Measurements from ENCODE around the gene HOXA9. TPM values are rescaled to one million over a fixed set of nuclear protein-coding genes. Genes with fewer than 3 reads are reported as not detected.

The HOXA9 gene
- total and polyA plus RNA-seq, 3 donors from 2014 or later = 0.25 to 1.0 (median 0.39) TPM

DNA sequence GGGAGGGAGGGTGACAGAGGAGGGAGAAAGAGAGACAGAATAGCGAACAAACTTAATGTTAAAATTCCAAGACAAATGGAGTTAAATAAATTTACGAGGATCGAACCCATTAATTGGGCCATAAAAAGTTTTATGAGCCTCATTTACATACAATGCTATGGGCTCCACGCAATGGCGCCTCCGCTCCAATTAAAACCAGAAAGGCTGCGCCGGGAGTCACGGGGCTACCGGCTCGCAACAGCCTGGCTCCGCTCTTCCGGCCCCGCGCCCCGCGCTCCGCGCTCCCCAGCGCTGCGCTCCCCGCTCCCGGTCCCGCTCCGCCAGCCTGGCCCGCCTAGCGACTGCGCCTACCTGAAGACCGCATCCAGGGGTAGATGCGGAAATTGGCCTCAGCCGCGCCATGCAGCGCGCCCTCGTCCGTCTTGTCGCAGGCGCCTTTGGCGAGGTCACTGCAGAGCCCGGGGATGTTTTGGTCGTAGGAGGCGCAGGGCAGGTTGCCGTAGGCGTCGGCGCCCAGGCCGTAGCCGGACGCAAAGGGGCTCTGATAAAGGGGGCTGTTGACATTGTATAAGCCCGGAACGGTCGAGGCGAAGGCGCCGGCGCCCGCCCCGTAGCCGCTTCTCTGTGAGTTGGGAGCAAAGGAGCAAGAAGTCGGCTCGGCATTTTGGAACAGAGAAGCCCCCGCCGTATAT, 9.4 kb downstream of the HOXA9 start:
- H3K4me3 ChIP-seq = peak overlapping the region; percentile 21 to 32
- peaks cover 7% of the 10 kb centered on the region for H3K4me1 ChIP-seq
- TF ChIP-seq, protein P1, sequence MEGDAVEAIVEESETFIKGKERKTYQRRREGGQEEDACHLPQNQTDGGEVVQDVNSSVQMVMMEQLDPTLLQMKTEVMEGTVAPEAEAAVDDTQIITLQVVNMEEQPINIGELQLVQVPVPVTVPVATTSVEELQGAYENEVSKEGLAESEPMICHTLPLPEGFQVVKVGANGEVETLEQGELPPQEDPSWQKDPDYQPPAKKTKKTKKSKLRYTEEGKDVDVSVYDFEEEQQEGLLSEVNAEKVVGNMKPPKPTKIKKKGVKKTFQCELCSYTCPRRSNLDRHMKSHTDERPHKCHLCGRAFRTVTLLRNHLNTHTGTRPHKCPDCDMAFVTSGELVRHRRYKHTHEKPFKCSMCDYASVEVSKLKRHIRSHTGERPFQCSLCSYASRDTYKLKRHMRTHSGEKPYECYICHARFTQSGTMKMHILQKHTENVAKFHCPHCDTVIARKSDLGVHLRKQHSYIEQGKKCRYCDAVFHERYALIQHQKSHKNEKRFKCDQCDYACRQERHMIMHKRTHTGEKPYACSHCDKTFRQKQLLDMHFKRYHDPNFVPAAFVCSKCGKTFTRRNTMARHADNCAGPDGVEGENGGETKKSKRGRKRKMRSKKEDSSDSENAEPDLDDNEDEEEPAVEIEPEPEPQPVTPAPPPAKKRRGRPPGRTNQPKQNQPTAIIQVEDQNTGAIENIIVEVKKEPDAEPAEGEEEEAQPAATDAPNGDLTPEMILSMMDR (IDR thresholded peaks at IDR 0.05) = no peak
- DNase-seq = peak; percentile 20
- H3K9me3 ChIP-seq = no peaks in the 10 kb centered on the region
- peaks cover 14% of the 10 kb centered on the region for H3K27me3 ChIP-seq
- H3K36me3 ChIP-seq (ENCODE audit: low read depth, missing control alignments) = no peaks in the 10 kb centered on the region
- no peak overlapping the region for H3K27ac ChIP-seq
- intact Hi-C loops (cut with DNase I; ENCODE audit: low total_unique reads) = no loop called here
- 3 to 4% methylated on average over 43 to 63 of the region's 63 CpGs for WGBS, 2 donors

DNA sequence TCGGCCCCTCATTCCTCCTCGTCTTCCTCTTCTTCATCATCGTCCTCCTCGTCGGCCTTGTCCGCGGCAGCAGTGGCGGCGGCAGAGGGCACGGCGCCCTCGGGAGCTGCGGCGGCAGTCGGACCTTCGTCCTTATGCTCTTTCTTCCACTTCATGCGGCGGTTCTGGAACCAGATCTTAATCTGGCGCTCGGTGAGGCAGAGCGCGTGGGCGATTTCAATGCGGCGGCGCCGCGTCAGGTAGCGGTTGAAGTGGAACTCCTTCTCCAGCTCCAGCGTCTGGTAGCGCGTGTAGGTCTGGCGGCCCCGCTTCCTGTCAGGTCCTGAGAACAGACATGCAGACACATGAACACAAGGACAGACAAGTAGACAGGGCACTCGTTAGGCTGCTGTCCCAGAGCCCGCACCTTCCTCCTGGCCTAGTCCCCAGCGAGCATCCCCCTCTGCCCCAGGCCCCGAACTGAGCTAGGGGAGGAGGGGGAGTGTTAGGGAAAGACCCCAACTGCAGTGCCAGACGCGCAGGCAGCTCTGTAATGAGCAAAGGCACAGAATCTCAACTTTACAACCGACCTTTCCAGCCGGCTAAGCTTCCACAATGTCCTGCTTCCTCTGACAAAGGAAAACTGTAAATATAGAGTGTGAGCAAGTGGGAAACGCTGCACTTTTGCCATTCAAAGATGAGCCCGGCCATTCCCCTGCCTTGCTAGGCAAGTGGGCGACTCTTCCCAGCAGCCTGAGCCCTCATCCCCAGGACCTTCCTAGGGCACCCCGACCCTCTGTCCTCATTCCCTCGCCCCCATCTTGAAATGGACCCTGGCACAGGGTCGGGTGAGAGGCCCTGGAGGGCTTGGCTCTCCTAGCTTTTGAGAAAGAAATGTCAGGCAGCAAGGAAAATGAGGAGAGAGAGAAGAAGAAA, 10.2 kb downstream of the HOXA9 start:
- DNase-seq = peak; percentile 10
- H3K4me3 ChIP-seq = no peak overlapping the region
- peaks cover 14% of the 10 kb centered on the region for H3K27me3 ChIP-seq
- H3K4me1 ChIP-seq = peaks cover 7% of the 10 kb centered on the region
- H3K27ac ChIP-seq = no peak overlapping the region
- 5 to 12% methylated on average over 45 to 48 of the region's 48 CpGs for WGBS, 2 donors
- no peaks in the 10 kb centered on the region for H3K9me3 ChIP-seq
- TF ChIP-seq, protein P1 (IDR thresholded peaks at IDR 0.05) = no peak
- no peak for TF ChIP-seq POLR2A (IDR thresholded peaks at IDR 0.05)
- H3K36me3 ChIP-seq (ENCODE audit: low read depth, missing control alignments) = no peaks in the 10 kb centered on the region
- intact Hi-C loops (cut with DNase I; ENCODE audit: low total_unique reads) = no loop called here

DNA sequence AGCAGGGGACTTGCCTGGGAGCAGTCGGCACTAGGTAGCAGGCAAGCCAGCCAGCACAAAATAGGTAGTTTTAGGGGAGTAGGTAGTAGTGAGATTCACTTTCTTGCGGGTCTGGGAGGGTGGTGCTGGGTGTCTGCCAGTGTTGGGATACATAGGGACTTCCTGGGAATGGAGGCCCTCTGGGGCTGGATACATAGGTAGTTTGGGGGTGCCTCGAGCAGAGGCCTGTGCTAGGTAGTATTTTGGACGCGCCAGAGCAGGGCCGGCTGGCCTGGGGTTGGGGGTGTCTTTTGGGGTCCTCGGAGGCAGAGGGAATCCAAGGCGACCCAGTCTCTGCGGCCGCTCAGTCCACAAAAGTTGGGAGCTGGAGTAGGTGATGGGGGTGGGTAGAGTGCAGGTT, 11.0 kb downstream of the HOXA9 start:
- intact Hi-C loops (cut with DNase I; ENCODE audit: low total_unique reads) = no loop called here
- Histone ChIP-seq H3K27ac (no peak overlapping the region), H3K4me3 (no peak overlapping the region), H3K36me3 (ENCODE audit: low read depth, missing control alignments) (no peaks in the 10 kb centered on the region), H3K27me3 (peaks cover 14% of the 10 kb centered on the region), H3K4me1 (peaks cover 7% of the 10 kb centered on the region), H3K9me3 (no peaks in the 10 kb centered on the region)
- WGBS, 2 donors = 44 to 56% methylated on average over 10 of the region's 10 CpGs
- TF ChIP-seq, protein P1 (IDR thresholded peaks at IDR 0.05) = no peak
- TF ChIP-seq POLR2A (IDR thresholded peaks at IDR 0.05) = no peak
- DNase-seq = peak; percentile 6

DNA sequence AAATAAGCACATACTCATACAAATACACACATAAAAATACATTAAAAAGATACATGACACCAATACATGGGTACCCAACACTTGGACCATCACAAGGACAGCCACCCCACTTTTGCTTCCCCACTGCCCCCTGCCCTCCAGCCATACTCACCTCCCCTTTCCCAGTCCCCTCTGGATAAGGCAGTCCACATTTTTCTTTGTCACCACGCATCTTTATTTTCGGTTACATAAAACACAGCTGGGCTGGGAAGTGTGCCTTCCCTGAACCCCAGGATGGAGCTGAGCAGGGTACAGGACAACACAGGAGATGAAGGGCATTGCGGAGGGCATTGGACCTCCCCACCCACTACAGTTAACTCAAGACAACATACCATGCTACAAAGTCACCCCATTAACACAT, 11.8 kb downstream of the HOXA9 start:
- H3K36me3 ChIP-seq (ENCODE audit: low read depth, missing control alignments) = no peaks in the 10 kb centered on the region
- 83% methylated on average over 3 of the region's 3 CpGs for WGBS, 2 donors
- no peak overlapping the region for H3K27ac ChIP-seq
- TF ChIP-seq POLR2A (IDR thresholded peaks at IDR 0.05) = no peak
- TF ChIP-seq, protein P1 (IDR thresholded peaks at IDR 0.05) = no peak
- H3K4me1 ChIP-seq = peaks cover 7% of the 10 kb centered on the region
- no peaks in the 10 kb centered on the region for H3K9me3 ChIP-seq
- peaks cover 14% of the 10 kb centered on the region for H3K27me3 ChIP-seq
- no peak overlapping the region for H3K4me3 ChIP-seq
- intact Hi-C loops (cut with DNase I; ENCODE audit: low total_unique reads) = no loop called here
- DNase-seq = peak; percentile 6

Measured in testis (tissue), 3 donors.